ENCODE measurements around the gene RASD1.
A peak's percentile ranks its signal among the peaks of the same experiment; 100 is the strongest.

The RASD1 gene

GRCh38 chr17:17496189-17497064, at the start of gene RASD1:
TSS of gene RASD1 (minus strand) at chr17:17496395. CDS start at chr17:17496181, 214 bp downstream.
- peak; percentile 68 to 87 (median 86) for DNase-seq

- no peak for DNase-seq
Measured at GRCh38 chr17:17545984-17546383, 49.8 kb upstream of the RASD1 start.

GRCh38 chr17:17545031-17545820, 49.0 kb upstream of the RASD1 start:
- no peak for DNase-seq

DNA sequence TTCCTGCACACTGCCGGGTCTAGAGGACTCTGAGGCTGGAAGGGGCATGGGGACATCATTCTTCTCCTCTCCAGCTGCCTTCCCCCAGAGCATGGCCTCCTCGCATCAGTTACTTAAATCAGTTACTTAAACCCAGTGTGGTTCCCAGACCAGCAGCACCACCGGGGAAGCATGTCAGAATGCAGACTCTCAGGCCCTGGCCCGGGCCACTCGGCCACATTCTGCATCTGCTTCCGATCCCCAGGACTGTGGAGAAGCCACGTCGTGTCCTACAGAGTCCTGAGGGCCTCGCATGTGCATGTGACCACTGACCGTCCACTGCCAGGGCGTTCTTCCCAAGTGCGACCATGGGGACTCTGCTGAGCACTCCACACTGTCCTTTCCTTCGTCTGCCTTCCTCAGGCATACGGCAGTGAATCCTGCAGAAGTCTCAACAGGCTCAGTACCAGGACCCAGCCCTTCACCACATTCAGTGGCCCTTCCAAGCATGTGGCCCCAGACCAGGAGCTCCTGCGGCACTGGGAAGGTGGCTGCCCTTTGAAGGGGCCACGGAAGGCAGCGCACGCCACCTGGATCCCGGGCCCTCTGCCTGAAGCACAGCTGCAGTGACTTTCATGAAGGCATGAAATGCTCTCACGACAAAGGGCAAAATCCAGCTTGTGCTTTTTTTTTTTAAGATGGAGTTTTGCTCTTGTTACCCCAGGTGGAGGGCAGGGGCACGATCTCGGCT, 46.9 kb upstream of the RASD1 start:
- no peak for DNase-seq

- DNase-seq, result no peak
Measured at GRCh38 chr17:17541640-17542001, 45.4 kb upstream of the RASD1 start.

DNA sequence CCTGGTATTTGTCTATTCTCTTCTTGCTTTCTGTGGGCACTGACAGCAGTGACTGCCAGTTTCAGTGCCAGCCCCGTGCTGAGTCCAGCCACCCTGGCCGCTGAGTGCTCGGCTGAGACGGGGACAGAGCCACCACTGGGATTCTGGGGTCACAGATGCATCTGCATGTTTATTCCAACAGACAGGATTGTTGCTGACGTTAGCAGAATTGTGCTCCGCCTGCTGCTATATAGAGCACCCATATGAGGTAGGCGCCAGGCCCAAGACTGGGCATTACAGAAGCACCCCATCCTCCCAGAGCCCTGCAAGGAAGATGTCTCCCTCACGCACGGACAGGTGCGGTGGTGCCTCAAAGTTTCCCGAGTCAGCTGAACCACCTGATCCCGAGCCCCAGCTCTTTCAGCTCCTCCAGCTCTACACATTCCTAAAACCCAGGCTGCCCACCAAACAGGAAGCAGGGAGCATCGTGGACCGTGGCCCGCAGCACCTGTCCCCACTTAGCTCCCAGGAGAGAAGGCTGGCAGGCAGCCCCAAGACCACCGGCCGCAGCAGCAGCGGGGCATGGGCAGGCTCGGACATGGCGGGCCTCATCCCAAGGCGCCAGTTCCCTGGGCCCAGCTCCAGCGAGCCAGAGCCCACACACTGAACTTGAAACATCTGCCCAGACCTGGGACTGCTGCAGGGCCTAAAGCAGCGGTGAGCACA, 44.9 kb upstream of the RASD1 start:
- no peak for DNase-seq

DNA sequence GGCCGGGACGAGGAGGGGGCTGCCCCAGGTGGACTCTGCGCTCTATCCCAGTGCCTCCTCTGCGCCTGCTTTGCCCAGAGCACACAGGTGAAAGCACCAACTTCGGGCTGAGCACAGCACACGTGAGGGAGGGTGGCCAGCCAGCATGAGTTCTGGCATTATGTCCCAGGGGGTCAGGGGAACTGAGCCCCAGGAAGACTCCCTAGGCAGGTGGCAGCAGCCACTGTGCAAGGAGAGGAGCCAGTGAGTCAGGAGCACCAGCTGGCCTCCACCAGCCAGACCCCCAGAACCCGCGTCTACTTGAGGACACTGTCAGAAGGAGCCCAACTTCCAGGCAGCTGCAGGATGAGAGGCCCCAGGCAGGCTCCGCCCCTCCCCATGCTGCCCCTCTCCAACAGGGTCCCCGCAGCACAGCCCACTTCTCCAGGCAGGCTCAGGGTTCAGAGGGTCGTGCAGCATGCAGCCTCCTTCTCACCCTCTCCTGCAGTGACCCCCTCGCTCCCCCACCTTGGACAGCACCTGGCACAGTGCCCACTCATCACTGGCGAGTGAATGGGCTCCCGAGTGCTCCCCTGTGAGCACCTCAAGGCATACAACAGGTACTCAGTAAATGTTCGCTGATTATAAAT, 44.2 kb upstream of the RASD1 start:
- peak in 1 of 3 experiments; percentile 65 for DNase-seq

DNA sequence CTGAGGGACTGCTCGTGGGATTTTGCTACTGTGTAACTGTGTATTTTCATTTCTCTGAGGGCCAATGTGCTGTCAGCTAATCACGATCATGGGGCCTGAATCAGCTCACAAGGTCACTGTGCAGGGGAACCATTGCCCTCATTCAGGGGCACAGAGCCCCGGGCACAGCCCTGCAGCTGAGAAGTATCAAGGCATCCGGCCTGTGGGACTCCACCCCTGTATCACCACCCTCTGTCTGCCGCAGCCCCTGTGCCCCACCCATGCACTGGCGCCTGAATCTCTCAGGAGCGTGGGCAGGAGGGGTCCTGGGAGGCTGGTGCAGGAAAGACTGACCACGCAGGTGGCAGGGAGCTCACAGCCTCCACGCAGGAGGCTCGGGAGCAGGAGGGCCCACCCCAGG, 43.4 kb upstream of the RASD1 start:
- DNase-seq, result no peak

- DNase-seq, result peak; percentile 66 to 93 (median 69)
Measured at GRCh38 chr17:17538417-17539391, 42.5 kb upstream of the RASD1 start.

- DNase-seq, result peak in 1 of 3 experiments; percentile 11
Measured at GRCh38 chr17:17537311-17538099, 41.3 kb upstream of the RASD1 start.

DNA sequence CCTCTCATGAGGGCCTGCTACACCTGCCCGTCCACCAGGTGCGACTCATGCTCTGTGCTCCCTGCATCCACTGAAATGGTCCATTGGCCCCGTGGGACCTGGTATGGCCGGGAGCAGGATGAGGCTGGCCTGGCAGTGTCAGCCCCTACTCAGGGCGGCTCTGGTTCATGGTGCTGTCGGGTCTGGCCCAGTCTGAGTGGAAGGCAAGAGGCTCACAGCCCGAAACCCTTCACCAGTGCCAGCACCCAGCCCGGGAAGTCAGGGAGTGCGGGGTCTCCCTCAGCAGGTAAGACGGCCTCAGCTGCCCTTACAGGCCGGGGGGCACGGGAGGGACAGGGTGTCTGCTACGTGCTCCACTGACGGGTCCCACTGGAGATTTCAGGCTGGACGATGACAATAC, 40.5 kb upstream of the RASD1 start:
- DNase-seq, result peak in 1 of 3 experiments; percentile 4

GRCh38 chr17:17535957-17536356, 39.8 kb upstream of the RASD1 start:
- DNase-seq, result peak in 1 of 3 experiments; percentile 2

DNA sequence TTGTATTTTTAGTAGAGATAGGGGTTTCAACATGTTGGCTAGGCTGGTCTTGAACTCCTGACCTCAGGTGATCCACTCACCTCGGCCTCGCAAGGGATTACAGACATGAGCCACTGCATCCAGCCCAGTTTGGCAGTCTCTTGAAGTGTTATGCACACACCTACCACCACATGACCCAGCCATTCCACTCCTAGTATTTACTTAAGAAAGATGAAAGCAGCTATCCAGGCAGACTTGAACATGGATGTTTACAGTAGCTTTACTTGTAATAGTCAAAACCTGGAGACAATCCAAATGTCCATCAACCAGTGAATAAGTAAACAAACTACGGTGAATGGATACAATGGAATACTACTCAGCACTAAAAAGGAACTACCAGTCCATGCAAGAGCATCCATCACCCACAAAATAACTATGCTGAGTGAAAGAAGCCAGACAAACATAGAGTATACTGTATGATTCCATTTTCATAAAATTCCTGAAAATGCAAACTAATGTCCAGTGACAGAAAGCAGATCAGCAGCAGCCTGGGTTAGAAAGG, 37.8 kb upstream of the RASD1 start:
- DNase-seq, result peak in 2 of 3 experiments; percentile 13 to 27

- no peak for DNase-seq
Measured at GRCh38 chr17:17532991-17533390, 36.8 kb upstream of the RASD1 start.

- peak in 2 of 3 experiments; percentile 31 to 68 for DNase-seq
Measured at GRCh38 chr17:17531156-17531555, 35.0 kb upstream of the RASD1 start.

DNA sequence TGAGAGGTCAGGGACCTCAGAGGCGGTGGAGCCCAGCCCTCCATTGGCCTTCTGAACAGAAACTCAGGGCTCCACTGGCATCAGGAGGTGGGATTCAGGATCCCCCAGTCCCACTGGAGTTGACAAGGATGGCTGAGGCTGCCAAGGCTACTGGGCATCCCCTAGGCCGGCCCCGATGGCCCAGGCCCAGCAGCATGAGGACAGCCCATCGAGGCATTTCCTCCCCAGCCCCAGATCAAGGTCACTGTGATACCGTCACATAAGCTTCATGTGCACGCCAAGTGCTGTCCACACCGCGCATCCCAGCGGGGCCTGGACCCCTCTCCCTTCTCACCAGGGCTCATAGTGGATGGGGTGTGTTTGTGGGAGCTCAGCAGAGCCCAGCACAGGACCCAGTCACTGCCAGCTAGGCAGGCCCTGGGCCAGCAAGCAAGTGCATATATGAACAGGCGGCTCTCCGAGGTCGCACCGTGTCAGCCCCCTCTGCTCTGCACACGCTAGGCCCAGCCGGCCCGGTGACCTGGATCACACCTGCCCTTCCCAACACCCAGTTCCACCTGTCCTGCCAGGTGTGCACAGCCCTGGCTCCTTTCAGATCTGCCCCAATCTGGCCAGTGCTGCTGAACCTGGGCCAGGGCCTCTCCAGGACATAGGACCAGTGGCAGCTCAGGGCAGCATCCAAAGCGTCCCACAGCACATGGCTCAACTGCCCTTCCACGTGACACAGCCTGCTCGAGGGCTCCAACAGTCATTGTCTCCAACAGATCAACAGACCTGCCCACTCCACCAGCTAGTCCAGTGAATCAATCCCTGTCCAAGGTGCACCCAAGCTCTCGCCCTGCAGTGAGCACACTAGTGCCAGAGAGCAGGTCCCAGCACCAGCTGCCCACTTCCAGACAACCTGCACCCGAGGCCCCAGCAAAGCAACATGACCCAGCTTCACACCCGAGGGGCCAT, 32.8 kb upstream of the RASD1 start:
- DNase-seq, result peak in 1 of 3 experiments; percentile 1

DNA sequence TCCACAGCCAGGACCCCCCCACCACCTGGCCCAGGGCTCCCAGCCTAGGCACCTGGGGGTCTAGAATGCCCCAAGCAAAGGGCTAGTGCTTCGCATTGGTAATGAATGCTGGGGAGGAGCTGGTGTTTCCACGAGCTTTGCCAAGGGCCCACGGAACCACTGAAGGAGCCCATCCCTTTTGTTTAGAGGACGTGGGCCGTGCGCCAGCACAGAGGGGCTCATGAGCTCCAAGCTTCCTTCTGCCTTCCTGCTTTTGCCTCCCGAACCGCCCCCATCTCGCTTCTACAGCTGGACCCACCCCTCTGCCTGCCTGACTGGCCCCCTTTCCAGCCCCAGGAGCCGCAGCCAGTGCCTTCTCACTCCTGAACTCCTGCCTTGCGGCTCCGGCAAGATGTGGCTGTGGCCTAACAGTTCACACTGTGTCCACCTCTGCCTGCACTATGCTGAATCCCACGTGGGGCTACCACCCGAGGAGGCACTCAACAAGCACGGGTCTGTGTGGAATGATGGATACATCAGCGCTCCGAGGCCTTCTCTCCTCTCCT, 31.8 kb upstream of the RASD1 start:
- no peak for DNase-seq

DNA sequence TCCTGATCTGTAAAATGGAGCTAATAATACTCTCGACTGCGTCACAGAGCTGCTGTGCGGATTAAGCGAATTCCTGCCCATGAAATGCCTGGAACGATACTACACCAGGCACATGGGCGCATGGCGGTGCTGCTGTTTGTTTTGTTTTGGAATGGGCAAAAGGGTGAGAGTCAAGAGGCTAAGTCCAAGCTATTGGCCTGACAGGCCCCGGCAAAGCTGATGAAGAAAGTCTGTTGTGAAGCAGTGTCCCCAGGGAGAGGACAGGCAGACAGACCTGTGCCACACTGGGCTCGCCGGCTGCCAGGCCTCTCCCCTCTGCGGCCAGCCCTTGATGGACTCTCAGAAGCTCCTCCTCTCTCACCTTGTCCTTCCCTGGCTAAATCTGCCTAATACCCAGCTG, 31.3 kb upstream of the RASD1 start:
- no peak for DNase-seq

All from NCI-H1417 (cell line).